OCI-LY1 (cell line): ENCODE data around the gene BLCAP.

Source experiments
- EZH2 ChIP-seq: fragments of 200-600 bp; sonication (generic), shearing (Covaris generic); IDR thresholded peaks from 2 replicates; pipeline ENCODE4 v1.8.0; 2017; ENCODE audit warnings: borderline replicate concordance, mixed run types, mild to moderate bottlenecking, antibody characterized with exemption, low read length, moderate library complexity, mixed read lengths
- TF ChIP-seq, protein P1 (sequence below): fragments of 200-600 bp; sonication (generic), shearing (Covaris generic); IDR thresholded peaks from 2 replicates; pipeline ENCODE4 v1.5.1; 2017; ENCODE audit warnings: mild to moderate bottlenecking, antibody characterized with exemption, low read length, moderate library complexity, mixed read lengths

DNA sequence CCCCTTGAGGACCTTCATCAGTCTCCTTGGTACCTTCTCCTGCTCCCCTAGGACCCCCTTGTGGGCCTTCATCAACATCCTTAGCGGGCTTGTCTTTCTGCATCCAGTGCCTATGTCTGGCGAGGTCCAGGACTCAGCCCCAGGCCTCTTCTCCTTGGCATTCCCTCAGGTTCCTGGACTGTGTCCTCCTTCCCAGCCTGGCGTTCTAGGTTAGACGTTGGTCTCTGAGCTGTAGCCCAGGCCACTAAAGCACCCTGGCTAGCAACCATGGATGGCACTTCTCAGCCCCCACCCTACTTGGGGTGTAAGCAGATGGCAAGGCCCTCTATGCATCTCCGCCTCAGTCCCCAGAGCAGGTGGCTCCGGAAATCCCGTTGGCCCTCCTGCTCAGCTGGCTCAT lies 58.1 kb downstream of the BLCAP start:
- no peak for TF ChIP-seq EZH2
- TF ChIP-seq, protein P1, sequence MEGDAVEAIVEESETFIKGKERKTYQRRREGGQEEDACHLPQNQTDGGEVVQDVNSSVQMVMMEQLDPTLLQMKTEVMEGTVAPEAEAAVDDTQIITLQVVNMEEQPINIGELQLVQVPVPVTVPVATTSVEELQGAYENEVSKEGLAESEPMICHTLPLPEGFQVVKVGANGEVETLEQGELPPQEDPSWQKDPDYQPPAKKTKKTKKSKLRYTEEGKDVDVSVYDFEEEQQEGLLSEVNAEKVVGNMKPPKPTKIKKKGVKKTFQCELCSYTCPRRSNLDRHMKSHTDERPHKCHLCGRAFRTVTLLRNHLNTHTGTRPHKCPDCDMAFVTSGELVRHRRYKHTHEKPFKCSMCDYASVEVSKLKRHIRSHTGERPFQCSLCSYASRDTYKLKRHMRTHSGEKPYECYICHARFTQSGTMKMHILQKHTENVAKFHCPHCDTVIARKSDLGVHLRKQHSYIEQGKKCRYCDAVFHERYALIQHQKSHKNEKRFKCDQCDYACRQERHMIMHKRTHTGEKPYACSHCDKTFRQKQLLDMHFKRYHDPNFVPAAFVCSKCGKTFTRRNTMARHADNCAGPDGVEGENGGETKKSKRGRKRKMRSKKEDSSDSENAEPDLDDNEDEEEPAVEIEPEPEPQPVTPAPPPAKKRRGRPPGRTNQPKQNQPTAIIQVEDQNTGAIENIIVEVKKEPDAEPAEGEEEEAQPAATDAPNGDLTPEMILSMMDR = no peak
